ENCODE data around the gene SUSD3. TPM values are rescaled to one million over a fixed set of nuclear protein-coding genes. Genes with fewer than 3 reads are reported as not detected.

SUSD3 gene
- total RNA-seq, 1 donor from 2014 or later = 9.1 TPM

DNA sequence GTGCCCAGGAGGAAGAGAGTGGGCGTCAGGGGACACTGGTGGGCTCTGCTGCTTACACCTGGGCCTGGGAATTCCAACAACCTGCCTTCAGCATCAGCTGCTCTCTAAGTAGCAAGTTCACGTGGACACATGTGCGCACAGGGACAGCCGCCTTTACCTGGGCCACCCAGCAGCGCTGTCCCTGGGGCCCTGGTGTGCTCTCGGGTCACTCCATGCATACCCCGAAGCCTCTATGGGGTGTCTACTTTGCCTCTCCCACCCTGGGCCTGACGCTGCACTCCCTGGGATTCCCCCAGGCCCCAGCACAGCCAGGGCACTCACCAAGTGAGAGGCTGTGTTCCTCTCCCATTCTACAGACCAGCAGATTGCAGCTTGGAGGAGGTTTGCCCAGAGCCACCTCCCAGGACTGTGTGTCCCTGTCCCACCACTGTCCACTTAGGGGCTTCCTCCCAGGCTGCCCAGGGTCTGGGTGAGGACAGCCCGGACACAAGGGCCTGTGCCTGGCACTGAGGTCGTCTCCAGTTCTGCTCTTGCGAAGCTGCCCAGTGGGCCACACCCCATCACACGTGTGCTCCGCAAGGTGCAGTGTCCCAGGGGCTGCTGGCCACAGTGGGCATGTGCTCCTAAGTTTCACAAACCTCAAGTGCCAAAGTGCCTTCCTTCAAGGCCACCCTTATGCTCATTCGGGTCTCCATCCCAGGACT, 69.7 kb downstream of the SUSD3 start:
- POLR2A ChIA-PET = no interaction called here
- peaks cover 5% of the 10 kb centered on the region for H3K36me3 Mint-ChIP-seq (ENCODE audit: low read depth)
- H3K27me3 Mint-ChIP-seq = no peaks in the 10 kb centered on the region
- intact Hi-C loops (cut with micrococcal nuclease) = no loop called here
- CTCF ChIA-PET = no interaction called here
- H3K4me1 Mint-ChIP-seq = peaks cover 28% of the 10 kb centered on the region
- H3K27ac Mint-ChIP-seq = no peak overlapping the region
- DNase-seq (no peak), ATAC-seq (ENCODE audit: low read depth) (no peak)
- H3K4me3 Mint-ChIP-seq = no peak overlapping the region
- TF ChIP-seq, protein P1, sequence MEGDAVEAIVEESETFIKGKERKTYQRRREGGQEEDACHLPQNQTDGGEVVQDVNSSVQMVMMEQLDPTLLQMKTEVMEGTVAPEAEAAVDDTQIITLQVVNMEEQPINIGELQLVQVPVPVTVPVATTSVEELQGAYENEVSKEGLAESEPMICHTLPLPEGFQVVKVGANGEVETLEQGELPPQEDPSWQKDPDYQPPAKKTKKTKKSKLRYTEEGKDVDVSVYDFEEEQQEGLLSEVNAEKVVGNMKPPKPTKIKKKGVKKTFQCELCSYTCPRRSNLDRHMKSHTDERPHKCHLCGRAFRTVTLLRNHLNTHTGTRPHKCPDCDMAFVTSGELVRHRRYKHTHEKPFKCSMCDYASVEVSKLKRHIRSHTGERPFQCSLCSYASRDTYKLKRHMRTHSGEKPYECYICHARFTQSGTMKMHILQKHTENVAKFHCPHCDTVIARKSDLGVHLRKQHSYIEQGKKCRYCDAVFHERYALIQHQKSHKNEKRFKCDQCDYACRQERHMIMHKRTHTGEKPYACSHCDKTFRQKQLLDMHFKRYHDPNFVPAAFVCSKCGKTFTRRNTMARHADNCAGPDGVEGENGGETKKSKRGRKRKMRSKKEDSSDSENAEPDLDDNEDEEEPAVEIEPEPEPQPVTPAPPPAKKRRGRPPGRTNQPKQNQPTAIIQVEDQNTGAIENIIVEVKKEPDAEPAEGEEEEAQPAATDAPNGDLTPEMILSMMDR (IDR thresholded peaks at IDR 0.05) = no peak
- no peaks in the 10 kb centered on the region for H3K9me3 Mint-ChIP-seq

DNA sequence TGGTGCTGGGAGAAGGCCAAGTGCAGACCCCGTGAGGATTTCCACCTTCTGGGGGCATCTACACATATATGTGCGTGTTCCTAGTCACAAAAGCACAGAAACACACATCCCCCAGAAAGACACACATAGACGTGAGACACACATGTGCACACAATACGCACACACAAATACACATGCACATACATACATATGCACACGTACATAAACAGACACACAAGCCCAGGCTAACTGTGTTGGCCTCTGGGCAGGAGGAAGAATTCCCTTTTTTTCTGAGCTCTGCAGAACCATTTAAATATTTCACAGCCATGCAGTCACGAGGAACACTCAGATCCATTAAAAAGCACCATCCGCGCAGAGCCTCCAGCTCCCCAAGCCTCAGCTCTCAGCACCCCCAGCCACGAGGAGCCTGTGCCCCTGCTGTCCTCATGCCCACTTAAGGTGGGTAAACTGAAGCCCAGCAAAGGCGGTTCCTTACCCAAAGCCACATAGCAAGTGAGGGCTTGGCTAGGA, 70.3 kb downstream of the SUSD3 start:
- H3K27ac Mint-ChIP-seq = no peak overlapping the region
- H3K27me3 Mint-ChIP-seq = no peaks in the 10 kb centered on the region
- ChIA-PET POLR2A (no interaction called here), CTCF (no interaction called here)
- peaks cover 5% of the 10 kb centered on the region for H3K36me3 Mint-ChIP-seq (ENCODE audit: low read depth)
- H3K4me3 Mint-ChIP-seq = no peak overlapping the region
- intact Hi-C loops (cut with micrococcal nuclease) = no loop called here
- peaks cover 31% of the 10 kb centered on the region for H3K4me1 Mint-ChIP-seq
- no peaks in the 10 kb centered on the region for H3K9me3 Mint-ChIP-seq
- no peak for ATAC-seq (ENCODE audit: low read depth)
- no peak for DNase-seq
- TF ChIP-seq, protein P1 (IDR thresholded peaks at IDR 0.05) = no peak

DNA sequence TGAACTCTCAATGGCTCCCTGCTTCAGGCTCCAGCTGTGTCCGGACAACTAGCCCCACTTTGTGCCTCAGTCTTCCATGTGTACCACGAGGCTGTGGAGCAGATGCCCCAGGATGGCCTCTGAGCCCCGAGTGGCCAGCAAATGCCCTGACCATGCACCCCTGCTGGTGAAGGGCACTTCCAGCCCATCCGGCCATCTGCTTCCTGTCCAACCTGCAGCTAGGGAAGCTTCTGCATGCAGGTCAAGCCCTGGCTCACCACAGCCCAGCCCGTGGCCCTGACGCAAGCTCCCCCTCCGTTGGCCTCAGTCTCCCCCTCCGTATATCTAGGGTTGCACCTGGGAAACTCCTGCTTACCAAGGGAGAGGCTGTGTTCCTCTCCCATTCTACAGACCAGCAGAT, 70.8 kb downstream of the SUSD3 start:
- CTCF ChIA-PET = no interaction called here
- Mint-ChIP-seq H3K27ac (no peak overlapping the region), H3K4me1 (peaks cover 31% of the 10 kb centered on the region), H3K4me3 (no peak overlapping the region), H3K36me3 (ENCODE audit: low read depth) (peaks cover 5% of the 10 kb centered on the region), H3K27me3 (no peaks in the 10 kb centered on the region), H3K9me3 (no peaks in the 10 kb centered on the region)
- DNase-seq (no peak), ATAC-seq (ENCODE audit: low read depth) (no peak)
- intact Hi-C loops (cut with micrococcal nuclease) = no loop called here
- POLR2A ChIA-PET = no interaction called here
- TF ChIP-seq, protein P1 (IDR thresholded peaks at IDR 0.05) = no peak

DNA sequence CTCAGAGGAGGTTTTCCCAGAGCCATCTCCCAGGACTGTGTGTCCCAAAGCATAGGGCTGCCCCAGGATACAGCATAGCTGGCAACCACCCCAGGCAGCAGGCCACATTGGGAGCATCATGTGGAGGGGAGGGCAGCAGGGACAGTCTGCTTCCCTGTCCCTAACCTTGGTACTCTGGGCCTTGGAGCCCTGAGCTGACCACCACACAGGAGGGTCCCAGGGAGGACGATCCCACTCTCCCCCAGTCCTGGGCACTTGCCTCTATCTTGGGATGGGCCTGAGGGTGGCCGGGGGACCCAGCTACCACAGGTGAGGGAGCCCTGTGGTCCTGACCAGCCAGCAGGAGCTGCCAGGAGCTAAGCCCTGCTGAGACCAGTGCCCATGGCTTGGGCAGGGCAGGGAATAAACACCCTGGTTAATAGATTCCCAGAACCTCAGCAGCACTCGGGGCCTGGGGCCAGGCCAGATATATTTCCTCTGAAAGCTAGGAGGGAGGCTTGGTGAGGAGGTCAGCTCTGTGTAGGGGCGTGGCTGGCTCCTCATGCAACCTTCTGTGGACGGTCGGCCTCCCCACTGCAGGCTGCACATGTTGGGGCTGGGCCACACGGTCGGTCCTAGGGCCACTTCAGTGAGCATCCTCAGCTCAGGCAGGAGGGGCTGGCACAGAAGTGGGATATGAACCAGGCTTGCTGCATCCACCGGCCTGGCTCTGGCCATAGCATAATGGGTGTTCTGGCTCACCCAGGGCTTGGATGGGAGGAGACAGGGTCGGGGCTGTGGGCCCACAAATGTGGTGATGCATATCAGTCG, 71.4 kb downstream of the SUSD3 start:
- Mint-ChIP-seq H3K36me3 (ENCODE audit: low read depth) (peaks cover under 1% of the 10 kb centered on the region), H3K4me3 (no peak overlapping the region), H3K27me3 (no peaks in the 10 kb centered on the region), H3K4me1 (peaks cover 37% of the 10 kb centered on the region), H3K27ac (no peak overlapping the region), H3K9me3 (no peaks in the 10 kb centered on the region)
- DNase-seq (no peak), ATAC-seq (ENCODE audit: low read depth) (no peak)
- TF ChIP-seq, protein P1 (IDR thresholded peaks at IDR 0.05) = no peak
- intact Hi-C loops (cut with micrococcal nuclease) = loop anchor here (10.0 kb wide), 2 partner anchors 325 to 435 kb away; partner anchors contain the start of genes FAM120A and FAM120AOS
- ChIA-PET POLR2A (no interaction called here), CTCF (no interaction called here)

DNA sequence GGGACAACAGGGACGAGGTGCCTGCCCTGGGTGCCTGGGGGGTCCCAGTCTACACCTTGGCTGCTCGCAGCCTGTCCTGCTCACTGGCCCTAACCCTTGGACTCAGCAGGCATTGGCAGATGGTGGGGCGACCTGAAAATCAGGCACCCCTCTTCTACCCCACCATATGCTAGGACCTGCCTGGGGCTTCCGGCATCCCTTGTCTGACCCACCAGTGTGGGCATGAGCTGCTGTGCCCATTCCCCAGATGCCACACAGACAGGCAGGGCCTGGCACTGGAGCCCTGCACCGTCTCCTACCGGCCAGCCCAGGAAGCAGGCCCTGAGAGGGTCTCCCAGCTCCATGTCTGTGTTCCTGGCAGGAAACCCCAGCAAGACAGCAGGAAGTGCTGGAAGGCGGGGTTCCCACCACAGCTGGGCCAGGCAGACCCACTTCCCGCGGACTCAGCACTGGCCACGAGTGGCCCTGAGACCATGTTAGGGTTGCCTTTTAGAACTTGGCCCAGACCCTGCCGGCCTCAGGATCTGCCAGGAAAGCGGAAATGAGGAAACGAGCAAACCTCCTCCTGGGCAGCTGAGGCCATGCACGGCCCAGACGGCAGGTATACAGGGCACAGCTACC, 72.5 kb downstream of the SUSD3 start:
- Mint-ChIP-seq H3K4me3 (no peak overlapping the region), H3K9me3 (no peaks in the 10 kb centered on the region), H3K4me1 (peaks cover 38% of the 10 kb centered on the region), H3K27me3 (no peaks in the 10 kb centered on the region), H3K36me3 (ENCODE audit: low read depth) (no peaks in the 10 kb centered on the region), H3K27ac (no peak overlapping the region)
- intact Hi-C loops (cut with micrococcal nuclease) = loop anchor here (10.0 kb wide), 2 partner anchors 324 to 434 kb away; partner anchors contain the start of genes FAM120A and FAM120AOS
- ATAC-seq (ENCODE audit: low read depth) = no peak
- TF ChIP-seq, protein P1 (IDR thresholded peaks at IDR 0.05) = no peak
- ChIA-PET POLR2A (no interaction called here), CTCF (no interaction called here)
- DNase-seq = no peak

Data from activated B cell treated with CpG ODN at 0.5 μM for 24 hours (primary cell).